Thoracic aorta (tissue), 2 donors: Measurements from ENCODE around the gene FCRL1. TPM values are rescaled to one million over a fixed set of nuclear protein-coding genes. Genes with fewer than 3 reads are reported as not detected.

ENCODE experiments used
- ATAC-seq: fragments of 150-250 bp; one replicate; pipeline ENCODE4 v1.8.0; 2017; ENCODE audit warnings: low read depth; ENCODE audit not compliant: insufficient number of reproducible peaks, low FRiP score
- DNase-seq: peaks from one replicate; pipeline ENCODE4 v3.0.0-alpha.2; 2020; ENCODE audit warnings: low spot score
- H3K27ac ChIP-seq, 2 donors: fragments of 200-600 bp; sonication (generic); 1 replicate in 1 of 2; 2 replicates in 1 of 2; pipeline ENCODE4 v1.5.1; 2016; ENCODE audit warnings: mild to moderate bottlenecking in 2 of 2, moderate library complexity in 2 of 2
- H3K27me3 ChIP-seq: fragments of 200-600 bp; sonication (generic); replicated peaks from 2 replicates; pipeline ENCODE4 v1.6.0; 2016; ENCODE audit warnings: mild to moderate bottlenecking; ENCODE audit not compliant: insufficient read depth
- H3K36me3 ChIP-seq: fragments of 200-600 bp; sonication (generic); one replicate; pipeline ENCODE4 v1.5.1; 2016
- H3K4me1 ChIP-seq, 2 donors: fragments of 200-600 bp; sonication (generic); 1 replicate in 1 of 2; 2 replicates in 1 of 2; pipeline versions ENCODE4 v1.5.1 to v1.6.0; 2016; ENCODE audit warnings: low read depth in 2 of 2, mild to moderate bottlenecking in 1 of 2; ENCODE audit not compliant: control insufficient read depth in 1 of 2
- H3K4me3 ChIP-seq: fragments of 200-600 bp; sonication (generic); 2 replicates; pipeline ENCODE4 v1.5.1; 2016; ENCODE audit warnings: mild to moderate bottlenecking
- H3K9me3 ChIP-seq: fragments of 200-600 bp; sonication (generic); 2 replicates; pipeline ENCODE4 v1.5.1; 2016
- total RNA-seq, 2 donors: library from RNA; depleted of rRNA; stranded (reverse); fragments of >200 nt; gene quantifications; one replicate each; pipeline versions ENCODE4 v1.1.0 to v1.2.3, GENCODE V29; 2016
- TF ChIP-seq, protein P1 (sequence below): fragments of 200-600 bp; sonication (generic); IDR thresholded peaks from one replicate; pipeline ENCODE4 v1.5.1; 2019; ENCODE audit warnings: antibody characterized with exemption

The FCRL1 gene
- total RNA-seq, 2 donors from 2014 or later = 1.8 TPM; not detected in 1

DNA sequence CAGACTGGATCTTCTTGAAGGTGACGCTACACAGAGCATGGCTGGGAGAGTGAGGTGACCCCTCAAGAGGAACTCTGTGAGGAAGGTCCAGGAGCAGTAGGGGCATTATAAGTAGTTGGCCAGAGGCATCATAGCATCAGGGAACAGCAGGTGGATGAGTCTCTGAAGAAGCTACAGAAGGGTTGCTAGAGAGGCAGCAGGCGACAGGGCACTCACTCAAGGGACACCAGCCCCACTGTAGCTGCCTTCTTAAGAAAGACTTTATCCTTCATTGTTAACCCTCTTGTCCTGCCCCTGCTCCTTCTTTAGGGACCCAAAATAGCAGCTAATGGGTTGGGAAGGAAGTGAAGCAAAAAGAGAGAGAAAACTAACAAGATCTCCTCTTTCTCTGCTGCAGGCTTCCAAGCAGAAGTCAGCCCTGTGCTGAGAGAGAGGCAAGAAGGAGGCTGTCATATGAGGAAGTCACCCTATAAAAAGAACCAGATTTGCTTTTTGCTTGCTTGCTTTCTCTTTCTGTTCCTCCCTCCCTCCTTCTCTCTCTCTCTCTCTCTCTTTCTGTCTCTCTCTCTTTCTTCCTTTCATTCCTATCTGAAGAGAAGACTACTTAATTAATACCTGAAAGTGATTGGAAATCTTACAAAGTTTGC lies 29.4 kb upstream of the FCRL1 start:
- no peak overlapping the region for H3K4me3 ChIP-seq
- H3K36me3 ChIP-seq = no peaks in the 10 kb centered on the region
- no peak overlapping the region for H3K27ac ChIP-seq
- ATAC-seq (peak; percentile 48), DNase-seq (no peak)
- H3K4me1 ChIP-seq = no peaks in the 10 kb centered on the region
- TF ChIP-seq, protein P1, sequence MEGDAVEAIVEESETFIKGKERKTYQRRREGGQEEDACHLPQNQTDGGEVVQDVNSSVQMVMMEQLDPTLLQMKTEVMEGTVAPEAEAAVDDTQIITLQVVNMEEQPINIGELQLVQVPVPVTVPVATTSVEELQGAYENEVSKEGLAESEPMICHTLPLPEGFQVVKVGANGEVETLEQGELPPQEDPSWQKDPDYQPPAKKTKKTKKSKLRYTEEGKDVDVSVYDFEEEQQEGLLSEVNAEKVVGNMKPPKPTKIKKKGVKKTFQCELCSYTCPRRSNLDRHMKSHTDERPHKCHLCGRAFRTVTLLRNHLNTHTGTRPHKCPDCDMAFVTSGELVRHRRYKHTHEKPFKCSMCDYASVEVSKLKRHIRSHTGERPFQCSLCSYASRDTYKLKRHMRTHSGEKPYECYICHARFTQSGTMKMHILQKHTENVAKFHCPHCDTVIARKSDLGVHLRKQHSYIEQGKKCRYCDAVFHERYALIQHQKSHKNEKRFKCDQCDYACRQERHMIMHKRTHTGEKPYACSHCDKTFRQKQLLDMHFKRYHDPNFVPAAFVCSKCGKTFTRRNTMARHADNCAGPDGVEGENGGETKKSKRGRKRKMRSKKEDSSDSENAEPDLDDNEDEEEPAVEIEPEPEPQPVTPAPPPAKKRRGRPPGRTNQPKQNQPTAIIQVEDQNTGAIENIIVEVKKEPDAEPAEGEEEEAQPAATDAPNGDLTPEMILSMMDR = no peak
- H3K9me3 ChIP-seq = no peaks in the 10 kb centered on the region
- no peaks in the 10 kb centered on the region for H3K27me3 ChIP-seq

DNA sequence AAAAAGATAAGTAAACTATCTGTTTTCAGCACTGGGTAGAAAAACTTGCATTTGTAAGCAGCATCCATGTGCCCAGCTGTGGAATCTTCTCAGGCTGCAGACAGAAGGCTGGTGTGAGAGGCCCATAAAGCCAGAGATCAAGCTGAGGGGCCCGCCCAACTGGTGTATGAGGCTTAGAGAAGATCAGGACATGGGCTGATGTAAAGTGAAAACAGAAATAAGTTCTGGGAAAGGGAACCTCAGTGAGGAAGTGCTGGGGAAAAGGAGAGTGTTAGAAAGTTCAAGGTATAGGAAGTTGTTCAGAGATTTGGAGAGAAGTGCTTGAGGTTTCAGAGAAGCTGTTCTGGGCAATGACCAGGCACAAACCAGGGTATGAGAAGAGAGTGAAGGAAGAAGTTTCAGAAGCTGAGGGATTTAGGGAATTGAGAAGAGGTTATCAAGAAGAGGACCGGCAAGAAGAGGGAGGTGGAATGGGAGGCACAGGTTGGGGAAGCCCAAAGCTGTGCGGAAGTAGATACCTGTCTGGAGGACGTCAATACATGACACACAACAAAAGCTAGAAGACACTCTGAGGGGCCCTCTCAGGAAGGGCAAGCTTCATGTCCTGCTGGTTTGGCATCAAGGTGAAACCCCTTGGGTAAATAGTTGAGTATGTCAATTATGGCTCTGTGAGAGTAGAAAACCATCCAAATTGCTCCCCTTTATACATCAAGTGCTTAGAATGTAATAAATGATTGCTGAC lies 24.3 kb upstream of the FCRL1 start:
- Histone ChIP-seq H3K4me1 (no peaks in the 10 kb centered on the region), H3K27ac (no peak overlapping the region), H3K27me3 (no peaks in the 10 kb centered on the region), H3K36me3 (no peaks in the 10 kb centered on the region), H3K9me3 (no peaks in the 10 kb centered on the region), H3K4me3 (no peak overlapping the region)
- DNase-seq = no peak
- ATAC-seq = no peak
- TF ChIP-seq, protein P1 = no peak

DNA sequence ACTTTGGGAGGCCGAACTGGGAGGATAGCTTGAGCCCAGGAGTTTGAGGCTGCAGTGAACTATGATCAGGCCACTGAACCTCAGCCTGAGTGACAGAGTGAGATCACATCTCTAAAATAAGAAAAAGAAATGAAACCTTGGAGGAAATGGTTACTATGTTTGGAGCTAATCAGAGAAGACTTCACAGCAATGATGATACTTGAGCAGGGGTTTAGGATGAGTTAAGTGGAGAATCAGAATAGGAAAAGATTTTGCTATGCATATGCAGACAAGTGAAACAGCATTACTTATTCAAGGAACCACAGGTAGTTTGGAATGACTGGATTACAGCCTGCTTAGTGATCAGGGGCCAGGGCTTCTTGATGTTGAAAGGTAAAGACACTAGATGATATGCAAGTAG lies 23.0 kb upstream of the FCRL1 start:
- ATAC-seq = no peak
- H3K4me3 ChIP-seq = no peak overlapping the region
- TF ChIP-seq, protein P1 = no peak
- DNase-seq = no peak
- no peaks in the 10 kb centered on the region for H3K9me3 ChIP-seq
- no peak overlapping the region for H3K27ac ChIP-seq
- H3K4me1 ChIP-seq = no peaks in the 10 kb centered on the region
- no peaks in the 10 kb centered on the region for H3K36me3 ChIP-seq
- no peaks in the 10 kb centered on the region for H3K27me3 ChIP-seq

DNA sequence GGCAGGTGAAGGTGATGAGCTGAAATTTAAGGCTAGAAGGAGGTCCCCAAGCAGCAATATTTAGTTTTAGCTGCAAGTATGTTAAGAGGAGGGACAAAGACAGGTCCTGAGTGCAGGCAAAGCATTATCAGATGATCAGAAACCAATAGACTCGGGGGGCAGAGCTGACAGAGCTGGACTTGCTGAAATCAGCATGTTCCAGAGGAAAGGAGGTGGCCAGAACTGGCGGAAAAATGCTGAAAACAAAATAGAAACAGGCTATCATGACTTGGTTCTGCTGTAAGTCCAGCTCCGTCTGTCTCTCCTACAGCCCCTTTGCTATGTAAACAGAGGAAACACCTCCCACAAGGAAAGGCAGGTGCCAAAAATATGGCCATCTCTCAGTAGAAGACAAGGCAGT lies 21.8 kb upstream of the FCRL1 start, which contains the start of gene CD5L:
CD5L (minus strand) TSS at position 101 of the 400 bp plus-strand sequence. CDS start 107 bp downstream, outside the sequence.
- ATAC-seq (no peak), DNase-seq (no peak)
- TF ChIP-seq, protein P1 = no peak
- H3K4me1 ChIP-seq = no peaks in the 10 kb centered on the region
- no peak within 1 kb of the TSS for H3K4me3 ChIP-seq
- H3K36me3 ChIP-seq = no peaks in the 10 kb centered on the region
- H3K27ac ChIP-seq = no peak within 1 kb of the TSS
- H3K9me3 ChIP-seq = no peaks in the 10 kb centered on the region
- H3K27me3 ChIP-seq = no peaks in the 10 kb centered on the region

DNA sequence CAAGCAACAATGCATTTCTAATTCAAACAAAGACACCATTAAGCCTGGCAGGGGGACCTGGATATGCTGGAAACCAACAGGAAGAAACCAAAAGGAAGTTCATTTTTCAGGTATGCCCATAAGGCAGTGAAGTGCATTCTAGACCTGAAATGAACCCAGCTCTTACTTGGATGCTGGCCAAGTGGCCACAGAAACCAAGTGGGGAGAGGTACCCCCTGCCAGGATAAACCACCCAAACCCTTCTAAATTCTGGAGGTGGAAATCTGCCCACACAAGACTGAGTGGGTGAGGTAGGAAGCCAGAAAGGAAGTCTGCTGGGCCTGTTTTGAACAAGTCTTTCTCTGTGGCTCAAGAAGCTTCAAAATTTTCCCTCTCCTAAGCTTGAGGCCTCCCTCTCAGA lies 19.0 kb upstream of the FCRL1 start:
- Histone ChIP-seq H3K4me1 (no peaks in the 10 kb centered on the region), H3K9me3 (no peaks in the 10 kb centered on the region), H3K4me3 (no peak overlapping the region), H3K36me3 (no peaks in the 10 kb centered on the region), H3K27ac (no peak overlapping the region), H3K27me3 (no peaks in the 10 kb centered on the region)
- ATAC-seq (no peak), DNase-seq (no peak)
- TF ChIP-seq, protein P1 = no peak
